GM23338 (cell line): ENCODE results near the gene PIP5K1C. TPM values are rescaled to one million over a fixed set of nuclear protein-coding genes. Genes with fewer than 3 reads are reported as not detected.
A peak's percentile ranks its signal among the peaks of the same experiment; 100 is the strongest.

ENCODE experiments used
- ATAC-seq: fragments of 200-7000 bp; cut with Tn5 transposase; 3 replicates; pipeline ENCODE4 v1.9.1; 2020
- DNase-seq: peaks from one replicate; pipeline ENCODE4 v3.0.0-alpha.2; 2015; ENCODE audit warnings: low spot score
- H2AFZ ChIP-seq: fragments of 200-600 bp; sonication (generic); 2 replicates; pipeline ENCODE4 v1.8.0; 2016; ENCODE audit warnings: antibody characterized with exemption, mild to moderate bottlenecking, moderate library complexity
- H3F3A ChIP-seq: fragments of 200-600 bp; sonication (generic); replicated peaks from 2 replicates; pipeline ENCODE4 v1.8.0; 2017; ENCODE audit warnings: antibody characterized with exemption, mixed run types, low read depth
- H3K27ac ChIP-seq: fragments of 200-600 bp; sonication (generic); 2 replicates; pipeline ENCODE4 v1.6.1; 2016; ENCODE audit warnings: low read depth
- H3K27me3 ChIP-seq: fragments of 200-600 bp; sonication (generic); 2 replicates; pipeline ENCODE4 v1.8.0; 2016; ENCODE audit warnings: mild to moderate bottlenecking, mixed run types, moderate library complexity; ENCODE audit not compliant: insufficient read depth
- H3K36me3 ChIP-seq: fragments of 200-600 bp; sonication (generic); 2 replicates; pipeline ENCODE4 v1.8.0; 2016; ENCODE audit warnings: mild to moderate bottlenecking; ENCODE audit not compliant: insufficient read depth
- H3K4me1 ChIP-seq: fragments of 200-600 bp; sonication (generic); 2 replicates; pipeline ENCODE4 v1.8.0; 2016; ENCODE audit warnings: mild to moderate bottlenecking, moderate library complexity; ENCODE audit not compliant: insufficient read depth
- H3K4me2 ChIP-seq: fragments of 200-600 bp; sonication (generic); 2 replicates; pipeline ENCODE4 v1.7.1; 2017; ENCODE audit warnings: mixed run types
- H3K4me3 ChIP-seq: fragments of 200-600 bp; sonication (generic); 2 replicates; pipeline ENCODE4 v1.6.1; 2016; ENCODE audit warnings: mixed run types
- H3K79me2 ChIP-seq: fragments of 200-600 bp; sonication (generic); replicated peaks from 2 replicates; pipeline ENCODE4 v1.8.0; 2017; ENCODE audit warnings: mild to moderate bottlenecking; ENCODE audit not compliant: insufficient read depth
- H3K9me2 ChIP-seq: fragments of 200-600 bp; sonication (generic); 2 replicates; pipeline ENCODE4 v1.8.0; 2017; ENCODE audit not compliant: insufficient read depth
- H4K20me1 ChIP-seq: fragments of 200-600 bp; sonication (generic); replicated peaks from 2 replicates; pipeline ENCODE4 v1.8.0; 2017; ENCODE audit warnings: mild to moderate bottlenecking; ENCODE audit not compliant: insufficient read depth
- H3K27ac Mint-ChIP-seq: 2 replicates; pipeline ENCODE4 v1.8.0; 2020; ENCODE audit warnings: inconsistent platforms, mild to moderate bottlenecking, moderate library complexity, mixed read lengths
- H3K27me3 Mint-ChIP-seq: 3 replicates; pipeline ENCODE4 v1.8.0; 2022; ENCODE audit warnings: low read depth, mild to moderate bottlenecking, moderate library complexity, mixed read lengths, inconsistent platforms; ENCODE audit not compliant: insufficient read depth, poor library complexity
- H3K36me3 Mint-ChIP-seq: 3 replicates; pipeline ENCODE4 v1.8.0; 2021; ENCODE audit warnings: low read depth, mild to moderate bottlenecking, inconsistent platforms, moderate library complexity, mixed read lengths
- H3K4me1 Mint-ChIP-seq: 3 replicates; pipeline ENCODE4 v1.8.0; 2020; ENCODE audit warnings: mild to moderate bottlenecking, inconsistent platforms, mixed read lengths
- H3K4me3 Mint-ChIP-seq: 3 replicates; pipeline ENCODE4 v1.8.0; 2021; ENCODE audit warnings: moderate library complexity, mild to moderate bottlenecking, inconsistent platforms, mixed read lengths
- H3K9me3 Mint-ChIP-seq: 3 replicates; pipeline ENCODE4 v1.8.0; 2020; ENCODE audit warnings: moderate library complexity, mild to moderate bottlenecking, inconsistent platforms, mixed read lengths
- JUNB ChIP-seq: IDR thresholded peaks from one replicate; pipeline ENCODE4 v1.6.1; 2016; ENCODE audit warnings: antibody characterized with exemption; ENCODE audit not compliant: unreplicated experiment
- polyA plus RNA-seq: library from polyadenylated mRNA; unstranded; fragments of >200 nt; fragmentation: Nextera tagmentation; extraction: Ambion mirVana; gene quantifications from 2 replicates; pipeline ENCODE4 v1.2.1, GENCODE V29; 2016
- total RNA-seq: library from RNA; depleted of rRNA; stranded (reverse); fragments of >200 nt; shearing (Covaris generic); gene quantifications from 2 replicates; pipeline ENCODE4 v1.2.3, GENCODE V29; 2014
- TF ChIP-seq, protein P1 (sequence below): IDR thresholded peaks from 2 replicates; pipeline ENCODE4 v1.6.1; 2016; ENCODE audit warnings: antibody characterized with exemption
- TF ChIP-seq, protein P2 (sequence below): fragments of 250-450 bp; sonication (Bioruptor Pico); IDR thresholded peaks from 2 replicates; pipeline ENCODE4 v1.5.0; 2020; ENCODE audit warnings: mild to moderate bottlenecking, moderate library complexity

The PIP5K1C gene
- total and polyA plus RNA-seq, 2 experiments from 2014 or later: 11.8 to 46.7 TPM

DNA sequence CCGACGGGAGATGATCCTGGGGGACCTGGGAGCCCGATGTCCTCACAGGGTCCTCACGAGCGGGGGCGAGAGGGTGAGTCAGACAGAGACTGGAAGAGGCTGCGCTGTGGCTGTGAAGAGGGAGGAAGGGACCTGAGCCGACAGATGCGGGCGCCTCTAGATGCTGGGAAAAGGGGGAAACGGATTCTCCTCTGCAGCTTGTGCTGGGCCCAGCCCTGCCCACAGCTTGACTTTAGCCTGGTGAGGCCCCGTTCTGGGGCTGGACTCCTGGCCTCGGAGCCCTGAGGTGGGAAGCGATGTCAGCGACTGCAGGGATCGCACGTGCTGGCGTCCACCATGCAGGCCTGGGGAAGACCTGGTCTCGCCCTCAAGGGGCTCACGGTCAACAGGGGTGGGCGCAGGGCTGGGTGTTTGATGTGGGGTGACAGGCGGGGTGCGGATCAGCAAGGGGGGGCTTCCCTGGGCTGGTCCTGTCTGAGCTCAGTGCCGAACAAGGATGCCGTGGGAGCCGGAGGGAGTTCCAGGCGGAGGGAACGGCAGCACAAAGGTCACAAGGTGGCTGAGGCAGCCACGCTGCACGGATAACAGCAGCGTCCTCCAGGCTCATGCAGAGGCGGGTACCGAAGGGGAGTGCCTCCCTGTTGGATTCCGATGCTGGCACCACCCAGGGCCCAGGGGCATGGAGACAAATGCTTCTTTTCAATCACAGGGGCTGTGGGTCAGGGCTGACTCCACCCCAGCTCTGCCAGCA lies 31.8 kb downstream of the PIP5K1C start:
- Histone ChIP-seq H3K4me2 (no peak overlapping the region), H3K79me2 (0 out of 2 replicates have a peak, but pooled peaks cover 4% of the 10 kb centered on the region), H3K9me2 (no peaks in the 10 kb centered on the region), H3F3A (no peaks in the 10 kb centered on the region), H3K36me3 (no peaks in the 10 kb centered on the region), H4K20me1 (no peaks in the 10 kb centered on the region; the same call in 1 of the 2 replicates), H3K4me3 (no peak overlapping the region), H3K27me3 (no peaks in the 10 kb centered on the region), H3K27ac (peak overlapping the region; percentile 39; the same call in 1 of the 2 replicates), H3K4me1 (peaks cover 6% of the 10 kb centered on the region; the same call in 1 of the 2 replicates), H2AFZ (no peak overlapping the region)
- peaks cover 8% of the 10 kb centered on the region; the same call in 2 of the 3 replicates for H3K36me3 Mint-ChIP-seq
- peaks cover 22% of the 10 kb centered on the region for H3K4me1 Mint-ChIP-seq
- H3K27ac Mint-ChIP-seq: peak overlapping the region; percentile 56; the same call in 1 of the 2 replicates
- TF ChIP-seq, protein P1, sequence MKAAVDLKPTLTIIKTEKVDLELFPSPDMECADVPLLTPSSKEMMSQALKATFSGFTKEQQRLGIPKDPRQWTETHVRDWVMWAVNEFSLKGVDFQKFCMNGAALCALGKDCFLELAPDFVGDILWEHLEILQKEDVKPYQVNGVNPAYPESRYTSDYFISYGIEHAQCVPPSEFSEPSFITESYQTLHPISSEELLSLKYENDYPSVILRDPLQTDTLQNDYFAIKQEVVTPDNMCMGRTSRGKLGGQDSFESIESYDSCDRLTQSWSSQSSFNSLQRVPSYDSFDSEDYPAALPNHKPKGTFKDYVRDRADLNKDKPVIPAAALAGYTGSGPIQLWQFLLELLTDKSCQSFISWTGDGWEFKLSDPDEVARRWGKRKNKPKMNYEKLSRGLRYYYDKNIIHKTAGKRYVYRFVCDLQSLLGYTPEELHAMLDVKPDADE: no peak
- no peak for TF ChIP-seq JUNB
- TF ChIP-seq, protein P2, sequence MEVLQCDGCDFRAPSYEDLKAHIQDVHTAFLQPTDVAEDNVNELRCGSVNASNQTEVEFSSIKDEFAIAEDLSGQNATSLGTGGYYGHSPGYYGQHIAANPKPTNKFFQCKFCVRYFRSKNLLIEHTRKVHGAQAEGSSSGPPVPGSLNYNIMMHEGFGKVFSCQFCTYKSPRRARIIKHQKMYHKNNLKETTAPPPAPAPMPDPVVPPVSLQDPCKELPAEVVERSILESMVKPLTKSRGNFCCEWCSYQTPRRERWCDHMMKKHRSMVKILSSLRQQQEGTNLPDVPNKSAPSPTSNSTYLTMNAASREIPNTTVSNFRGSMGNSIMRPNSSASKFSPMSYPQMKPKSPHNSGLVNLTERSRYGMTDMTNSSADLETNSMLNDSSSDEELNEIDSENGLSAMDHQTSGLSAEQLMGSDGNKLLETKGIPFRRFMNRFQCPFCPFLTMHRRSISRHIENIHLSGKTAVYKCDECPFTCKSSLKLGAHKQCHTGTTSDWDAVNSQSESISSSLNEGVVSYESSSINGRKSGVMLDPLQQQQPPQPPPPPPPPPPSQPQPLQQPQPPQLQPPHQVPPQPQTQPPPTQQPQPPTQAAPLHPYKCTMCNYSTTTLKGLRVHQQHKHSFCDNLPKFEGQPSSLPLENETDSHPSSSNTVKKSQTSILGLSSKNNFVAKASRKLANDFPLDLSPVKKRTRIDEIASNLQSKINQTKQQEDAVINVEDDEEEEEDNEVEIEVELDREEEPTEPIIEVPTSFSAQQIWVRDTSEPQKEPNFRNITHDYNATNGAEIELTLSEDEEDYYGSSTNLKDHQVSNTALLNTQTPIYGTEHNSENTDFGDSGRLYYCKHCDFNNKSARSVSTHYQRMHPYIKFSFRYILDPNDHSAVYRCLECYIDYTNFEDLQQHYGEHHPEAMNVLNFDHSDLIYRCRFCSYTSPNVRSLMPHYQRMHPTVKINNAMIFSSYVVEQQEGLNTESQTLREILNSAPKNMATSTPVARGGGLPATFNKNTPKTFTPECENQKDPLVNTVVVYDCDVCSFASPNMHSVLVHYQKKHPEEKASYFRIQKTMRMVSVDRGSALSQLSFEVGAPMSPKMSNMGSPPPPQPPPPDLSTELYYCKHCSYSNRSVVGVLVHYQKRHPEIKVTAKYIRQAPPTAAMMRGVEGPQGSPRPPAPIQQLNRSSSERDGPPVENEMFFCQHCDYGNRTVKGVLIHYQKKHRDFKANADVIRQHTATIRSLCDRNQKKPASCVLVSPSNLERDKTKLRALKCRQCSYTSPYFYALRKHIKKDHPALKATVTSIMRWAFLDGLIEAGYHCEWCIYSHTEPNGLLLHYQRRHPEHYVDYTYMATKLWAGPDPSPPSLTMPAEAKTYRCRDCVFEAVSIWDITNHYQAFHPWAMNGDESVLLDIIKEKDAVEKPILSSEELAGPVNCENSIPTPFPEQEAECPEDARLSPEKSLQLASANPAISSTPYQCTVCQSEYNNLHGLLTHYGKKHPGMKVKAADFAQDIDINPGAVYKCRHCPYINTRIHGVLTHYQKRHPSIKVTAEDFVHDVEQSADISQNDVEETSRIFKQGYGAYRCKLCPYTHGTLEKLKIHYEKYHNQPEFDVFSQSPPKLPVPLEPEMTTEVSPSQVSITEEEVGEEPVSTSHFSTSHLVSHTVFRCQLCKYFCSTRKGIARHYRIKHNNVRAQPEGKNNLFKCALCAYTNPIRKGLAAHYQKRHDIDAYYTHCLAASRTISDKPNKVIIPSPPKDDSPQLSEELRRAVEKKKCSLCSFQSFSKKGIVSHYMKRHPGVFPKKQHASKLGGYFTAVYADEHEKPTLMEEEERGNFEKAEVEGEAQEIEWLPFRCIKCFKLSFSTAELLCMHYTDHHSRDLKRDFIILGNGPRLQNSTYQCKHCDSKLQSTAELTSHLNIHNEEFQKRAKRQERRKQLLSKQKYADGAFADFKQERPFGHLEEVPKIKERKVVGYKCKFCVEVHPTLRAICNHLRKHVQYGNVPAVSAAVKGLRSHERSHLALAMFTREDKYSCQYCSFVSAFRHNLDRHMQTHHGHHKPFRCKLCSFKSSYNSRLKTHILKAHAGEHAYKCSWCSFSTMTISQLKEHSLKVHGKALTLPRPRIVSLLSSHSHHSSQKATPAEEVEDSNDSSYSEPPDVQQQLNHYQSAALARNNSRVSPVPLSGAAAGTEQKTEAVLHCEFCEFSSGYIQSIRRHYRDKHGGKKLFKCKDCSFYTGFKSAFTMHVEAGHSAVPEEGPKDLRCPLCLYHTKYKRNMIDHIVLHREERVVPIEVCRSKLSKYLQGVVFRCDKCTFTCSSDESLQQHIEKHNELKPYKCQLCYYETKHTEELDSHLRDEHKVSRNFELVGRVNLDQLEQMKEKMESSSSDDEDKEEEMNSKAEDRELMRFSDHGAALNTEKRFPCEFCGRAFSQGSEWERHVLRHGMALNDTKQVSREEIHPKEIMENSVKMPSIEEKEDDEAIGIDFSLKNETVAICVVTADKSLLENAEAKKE: no peak
- H3K9me3 Mint-ChIP-seq: no peaks in the 10 kb centered on the region
- DNase-seq: no peak
- no peak for ATAC-seq
- H3K4me3 Mint-ChIP-seq: no peak overlapping the region
- peaks cover 9% of the 10 kb centered on the region for H3K27me3 Mint-ChIP-seq
